Measurements from ENCODE around the gene RHOG.

DNA sequence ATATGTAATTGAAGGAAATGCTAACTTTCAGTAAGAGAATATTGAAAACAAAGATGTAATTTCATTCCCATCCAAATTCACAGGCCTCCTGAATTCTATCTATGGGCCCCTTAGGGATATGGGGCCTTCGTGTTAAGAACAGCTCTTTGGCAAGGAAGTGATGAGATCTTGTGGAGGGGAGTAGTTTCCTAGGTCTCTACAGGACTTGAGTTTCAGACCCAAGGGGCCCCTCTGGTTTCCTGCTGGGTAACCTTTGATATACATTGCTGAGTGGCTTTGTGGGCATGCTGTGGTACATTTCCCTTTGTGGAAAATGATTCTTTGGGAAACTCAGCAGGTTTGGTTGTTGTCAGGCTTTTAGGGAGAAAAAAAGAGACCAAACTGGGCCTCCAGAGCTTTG, 20.9 kb upstream of the RHOG start:
- TF ChIP-seq CTCF (IDR thresholded peaks at IDR 0.05; ENCODE audit: poor library complexity) (no peak), EZH2 (IDR thresholded peaks at IDR 0.05; ENCODE audit: borderline replicate concordance) (no peak), EZH2phosphoT487 (IDR thresholded peaks at IDR 0.05; ENCODE audit: low read depth, severe bottlenecking, unreplicated experiment) (no peak)
